PC-9 (cell line): Measurements from ENCODE around the gene ITSN1.

Experiments
- EZH2 ChIP-seq: fragments of 200-600 bp; sonication (generic); IDR thresholded peaks from 2 replicates; pipeline ENCODE4 v1.8.0; 2017; ENCODE audit warnings: antibody characterized with exemption, low read depth
- TF ChIP-seq, protein P1 (sequence below): fragments of 200-600 bp; sonication (generic); conservative IDR thresholded peaks from 2 replicates; pipeline ENCODE4 v1.6.1; 2017; ENCODE audit warnings: mixed run types, antibody characterized with exemption, mild to moderate bottlenecking, moderate library complexity

DNA sequence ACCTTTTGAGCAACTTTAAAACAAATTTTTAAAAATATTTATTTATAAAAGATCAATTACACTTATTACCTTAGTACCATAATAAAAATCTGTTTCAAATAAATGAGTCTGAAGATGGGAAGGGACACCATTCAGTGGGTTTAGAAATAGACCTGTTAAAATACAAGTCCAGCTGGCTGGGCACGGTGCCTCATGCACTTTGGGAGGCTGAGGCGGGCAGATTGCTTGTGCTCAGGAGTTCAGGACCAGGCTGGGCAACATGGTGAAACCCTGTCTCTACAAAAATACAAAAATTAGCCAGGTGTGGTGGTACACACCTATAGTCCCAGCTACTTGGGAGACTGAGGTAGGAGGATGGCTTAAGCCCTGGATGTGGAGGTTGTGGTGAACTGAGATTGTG, 57.0 kb downstream of the ITSN1 start:
- TF ChIP-seq, protein P1, sequence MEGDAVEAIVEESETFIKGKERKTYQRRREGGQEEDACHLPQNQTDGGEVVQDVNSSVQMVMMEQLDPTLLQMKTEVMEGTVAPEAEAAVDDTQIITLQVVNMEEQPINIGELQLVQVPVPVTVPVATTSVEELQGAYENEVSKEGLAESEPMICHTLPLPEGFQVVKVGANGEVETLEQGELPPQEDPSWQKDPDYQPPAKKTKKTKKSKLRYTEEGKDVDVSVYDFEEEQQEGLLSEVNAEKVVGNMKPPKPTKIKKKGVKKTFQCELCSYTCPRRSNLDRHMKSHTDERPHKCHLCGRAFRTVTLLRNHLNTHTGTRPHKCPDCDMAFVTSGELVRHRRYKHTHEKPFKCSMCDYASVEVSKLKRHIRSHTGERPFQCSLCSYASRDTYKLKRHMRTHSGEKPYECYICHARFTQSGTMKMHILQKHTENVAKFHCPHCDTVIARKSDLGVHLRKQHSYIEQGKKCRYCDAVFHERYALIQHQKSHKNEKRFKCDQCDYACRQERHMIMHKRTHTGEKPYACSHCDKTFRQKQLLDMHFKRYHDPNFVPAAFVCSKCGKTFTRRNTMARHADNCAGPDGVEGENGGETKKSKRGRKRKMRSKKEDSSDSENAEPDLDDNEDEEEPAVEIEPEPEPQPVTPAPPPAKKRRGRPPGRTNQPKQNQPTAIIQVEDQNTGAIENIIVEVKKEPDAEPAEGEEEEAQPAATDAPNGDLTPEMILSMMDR: no peak
- no peak for TF ChIP-seq EZH2
